GM18499 (cell line): ENCODE results near the gene SCTR.

Experiments
- ATAC-seq: cut with Tn5 transposase; IDR thresholded peaks from one replicate; pipeline ENCODE4 v1.9.1; 2021; ENCODE audit warnings: moderate number of reproducible peaks; ENCODE audit not compliant: insufficient read depth, unreplicated experiment

Gene SCTR

GRCh38 chr2:119475857-119476244 lies 48.4 kb downstream of the SCTR start:
- ATAC-seq: no peak

GRCh38 chr2:119475225-119475856 lies 48.9 kb downstream of the SCTR start:
- ATAC-seq: no peak

- no peak for ATAC-seq
Measured at GRCh38 chr2:119474371-119475224, 49.7 kb downstream of the SCTR start.

- ATAC-seq: no peak
Measured at GRCh38 chr2:119473621-119474370, 50.5 kb downstream of the SCTR start.

GRCh38 chr2:119472749-119473148 lies 51.5 kb downstream of the SCTR start:
- no peak for ATAC-seq

- no peak for ATAC-seq
Measured at GRCh38 chr2:119469661-119470297, 54.5 kb downstream of the SCTR start.

GRCh38 chr2:119469131-119469530 lies 55.2 kb downstream of the SCTR start:
- ATAC-seq: no peak

- ATAC-seq: no peak
Measured at GRCh38 chr2:119468154-119468955, 55.9 kb downstream of the SCTR start.

- ATAC-seq: no peak
Measured at GRCh38 chr2:119466373-119466772, 57.9 kb downstream of the SCTR start.

- no peak for ATAC-seq
Measured at GRCh38 chr2:119465687-119466086, 58.6 kb downstream of the SCTR start.

GRCh38 chr2:119464981-119465380 lies 59.3 kb downstream of the SCTR start:
- ATAC-seq: no peak

- ATAC-seq: no peak
Measured at GRCh38 chr2:119463990-119464389, 60.3 kb downstream of the SCTR start.

- ATAC-seq: no peak
Measured at GRCh38 chr2:119463136-119463535, 61.1 kb downstream of the SCTR start.

- no peak for ATAC-seq
Measured at GRCh38 chr2:119462574-119462973, 61.7 kb downstream of the SCTR start.

GRCh38 chr2:119461811-119462210 lies 62.5 kb downstream of the SCTR start:
- ATAC-seq: no peak

- no peak for ATAC-seq
Measured at GRCh38 chr2:119460076-119460475, 64.2 kb downstream of the SCTR start.

GRCh38 chr2:119455066-119455718 lies 69.1 kb downstream of the SCTR start:
- ATAC-seq: no peak

- ATAC-seq: no peak
Measured at GRCh38 chr2:119453972-119454593, 70.2 kb downstream of the SCTR start.
